Renal cortical epithelial cell (primary cell): ENCODE results near the gene ZFP91. TPM values are rescaled to one million over a fixed set of nuclear protein-coding genes. Genes with fewer than 3 reads are reported as not detected.

Experiments used
- DNase-seq: peaks from one replicate; pipeline ENCODE4 v3.0.0-alpha.2; 2011; ENCODE audit warnings: low read depth
- total RNA-seq: library from RNA; depleted of rRNA; stranded (reverse); fragments of >200 nt; gene quantifications from 2 replicates; pipeline ENCODE4 v1.2.3, GENCODE V29; 2014

ZFP91 gene
- total RNA-seq, 1 donor from 2014 or later: 42.1 TPM

GRCh38 chr11:58631378-58631777 is 52.5 kb downstream of the ZFP91 start:
- DNase-seq: no peak

GRCh38 chr11:58632510-58632909 is 53.6 kb downstream of the ZFP91 start:
- DNase-seq: no peak

GRCh38 chr11:58636587-58636986 is 57.7 kb downstream of the ZFP91 start:
- no peak for DNase-seq

- DNase-seq: no peak
Observed at GRCh38 chr11:58637371-58637770, 58.5 kb downstream of the ZFP91 start.

- no peak for DNase-seq
Observed at GRCh38 chr11:58639103-58639502, 60.2 kb downstream of the ZFP91 start.

GRCh38 chr11:58639669-58640068 is 60.8 kb downstream of the ZFP91 start:
- no peak for DNase-seq

- no peak for DNase-seq
Observed at GRCh38 chr11:58640386-58641023, 61.6 kb downstream of the ZFP91 start.

GRCh38 chr11:58641341-58641740 is 62.5 kb downstream of the ZFP91 start:
- DNase-seq: no peak

GRCh38 chr11:58641803-58642581 is 63.1 kb downstream of the ZFP91 start:
- no peak for DNase-seq

- no peak for DNase-seq
Observed at GRCh38 chr11:58645854-58646253, 67.0 kb downstream of the ZFP91 start.

- no peak for DNase-seq
Observed at GRCh38 chr11:58647141-58647699, 68.4 kb downstream of the ZFP91 start.

- no peak for DNase-seq
Observed at GRCh38 chr11:58647866-58648265, 69.0 kb downstream of the ZFP91 start.

GRCh38 chr11:58649623-58650022 is 70.8 kb downstream of the ZFP91 start:
- DNase-seq: no peak

GRCh38 chr11:58650496-58650895 is 71.6 kb downstream of the ZFP91 start:
- DNase-seq: no peak

GRCh38 chr11:58652726-58653280 is 73.9 kb downstream of the ZFP91 start:
- no peak for DNase-seq

- DNase-seq: peak; percentile 71
Observed at GRCh38 chr11:58654079-58654907, 75.4 kb downstream of the ZFP91 start.

GRCh38 chr11:58654908-58655296 is 76.0 kb downstream of the ZFP91 start:
- no peak for DNase-seq

- DNase-seq: no peak
Observed at GRCh38 chr11:58656348-58656747, 77.5 kb downstream of the ZFP91 start.

- DNase-seq: no peak
Observed at GRCh38 chr11:58658623-58659022, 79.8 kb downstream of the ZFP91 start.

- peak; percentile 56 for DNase-seq
Observed at GRCh38 chr11:58659404-58659803, 80.5 kb downstream of the ZFP91 start.

GRCh38 chr11:58659910-58660570 is 81.2 kb downstream of the ZFP91 start:
- DNase-seq: peak; percentile 20
